Motor neuron (in vitro differentiated cells): ENCODE measurements around the gene OMP. TPM values are rescaled to one million over a fixed set of nuclear protein-coding genes. Genes with fewer than 3 reads are reported as not detected.
A peak's percentile ranks its signal among the peaks of the same experiment; 100 is the strongest.
"Not testable (repeated sequence)": the region's sequence is repeated elsewhere in the genome, so short reads cannot be mapped to it uniquely, and the experiment has no call there.

Source experiments
- ATAC-seq, 8 experiments: fragments of 200-7000 bp; cut with Tn5 transposase; replicated peaks in 6 of 8; 2 replicates each; pipeline ENCODE4 v1.8.0; 2021; ENCODE audit warnings: mild to moderate bottlenecking in 8 of 8, moderate library complexity in 8 of 8
- H3K27ac ChIP-seq, 2 donors: fragments of 250-450 bp; sonication (Bioruptor Pico); 2 replicates each; pipeline ENCODE4 v1.9.0; 2021; ENCODE audit warnings: antibody characterized with exemption in 2 of 2, mild to moderate bottlenecking in 2 of 2, moderate library complexity in 1 of 2
- H3K4me1 ChIP-seq, 2 donors: fragments of 250-450 bp; sonication (Bioruptor Pico); replicated peaks in 1 of 2; 2 replicates each; pipeline ENCODE4 v1.6.1; 2021; ENCODE audit warnings: antibody characterized with exemption in 2 of 2, mild to moderate bottlenecking in 2 of 2, moderate library complexity in 1 of 2
- H3K4me3 ChIP-seq, 5 donors: fragments of 250-450 bp; sonication (Bioruptor Pico); 2 replicates each; pipeline ENCODE4 v1.9.0; 2021; ENCODE audit warnings: antibody characterized with exemption in 5 of 5, mild to moderate bottlenecking in 5 of 5, moderate library complexity in 4 of 5
- whole genome bisulfite sequencing, 10 experiments: fragments of 450-650 bp; shearing (Covaris generic); methylation state at CpG; one replicate each; pipeline ENCODE4 v1.0.0; 2022; 5-methylcytosine and 5-hydroxymethylcytosine counted together
- in situ Hi-C, 9 experiments: fragments of 400-800 bp; cut with MboI; loops; one replicate each; pipeline ENCODE4 v1.15.0; 2021; ENCODE audit warnings: low sequenced_read_pairs in 9 of 9, low pct_unique_long_range_greater_than_20kb in 2 of 9; ENCODE audit not compliant: unreplicated experiment in 9 of 9
- total RNA-seq, 8 experiments: library from RNA; unstranded; fragments of 300-600 nt; gene quantifications; 2 replicates each; pipeline versions ENCODE4 v1.2.3 to v1.2.4, GENCODE V29; 2022

Gene OMP
- total RNA-seq, 8 experiments from 2014 or later, result 2.6 to 13.7 (median 11.0) TPM; not detected in 5

GRCh38 chr11:77093056-77093891 is 9.4 kb upstream of the OMP start:
- no peaks in the 10 kb centered on the region for H3K4me1 ChIP-seq
- in situ Hi-C loops, result no loop called here
- no peak for ATAC-seq
- no peak overlapping the region for H3K27ac ChIP-seq
- 30 to 100% (median 67%) methylated on average over 1 to 5 of the region's 33 CpGs; no CpG with 5 or more reads in 5 of the 10 experiments for WGBS, 10 experiments
- no peak overlapping the region for H3K4me3 ChIP-seq

DNA sequence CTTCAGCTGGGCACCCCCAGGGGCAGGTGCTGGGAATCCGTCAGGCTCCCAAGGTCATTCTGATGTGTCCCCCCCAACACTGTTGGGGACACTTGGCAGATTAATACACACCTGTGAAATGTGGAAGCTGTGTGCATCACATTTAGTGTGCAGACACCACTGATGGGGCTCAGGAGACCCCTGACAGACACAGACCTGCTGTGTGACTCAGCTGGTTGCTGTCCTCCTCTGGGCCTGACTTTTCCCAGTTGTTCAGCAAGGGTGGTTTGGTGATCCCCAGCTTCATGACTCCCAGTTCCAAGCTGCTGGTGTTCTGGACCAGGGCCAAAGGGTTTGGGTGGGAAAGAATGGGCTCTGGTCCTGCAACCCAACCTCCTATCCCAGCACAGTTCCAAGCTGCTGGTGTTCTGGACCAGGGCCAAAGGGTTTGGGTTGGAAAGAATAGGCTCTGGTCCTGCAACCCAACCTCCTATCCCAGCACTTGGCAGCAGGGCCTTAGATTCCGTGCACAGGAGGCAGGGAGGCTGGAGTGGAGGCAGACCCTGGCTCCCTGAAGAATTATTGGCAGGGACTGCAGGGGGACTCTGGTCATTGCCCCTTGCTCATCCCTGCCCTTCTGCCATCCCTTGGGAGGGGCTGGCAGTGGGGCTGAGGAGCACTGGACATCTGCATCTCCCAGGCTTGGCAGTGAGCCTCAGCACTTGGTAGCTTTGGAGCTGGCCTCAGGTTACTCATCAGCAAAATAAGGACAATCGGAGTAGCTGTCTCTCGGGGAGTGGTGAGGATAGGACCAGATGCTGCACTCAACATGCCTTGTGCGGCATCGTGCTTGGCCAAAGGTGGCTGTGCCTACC is 8.4 kb upstream of the OMP start:
- ATAC-seq, result no peak
- Histone ChIP-seq H3K4me1 (no peaks in the 10 kb centered on the region), H3K27ac (no peak overlapping the region), H3K4me3 (no peak overlapping the region)
- in situ Hi-C loops, result no loop called here
- 86 to 100% (median 93%) methylated on average over 1 to 4 of the region's 6 CpGs; no CpG with 5 or more reads in 7 of the 10 experiments for WGBS, 10 experiments

- ATAC-seq, result no peak
- in situ Hi-C loops, result no loop called here
- WGBS, 10 experiments, result 80 to 100% (median 95%) methylated on average over 1 to 4 of the region's 7 CpGs; no CpG with 5 or more reads in 6 of the 10 experiments
- no peak overlapping the region for H3K27ac ChIP-seq
- no peaks in the 10 kb centered on the region for H3K4me1 ChIP-seq
- H3K4me3 ChIP-seq, result no peak overlapping the region
These were observed 7.7 kb upstream of the OMP start for GRCh38 chr11:77094841-77095365.

DNA sequence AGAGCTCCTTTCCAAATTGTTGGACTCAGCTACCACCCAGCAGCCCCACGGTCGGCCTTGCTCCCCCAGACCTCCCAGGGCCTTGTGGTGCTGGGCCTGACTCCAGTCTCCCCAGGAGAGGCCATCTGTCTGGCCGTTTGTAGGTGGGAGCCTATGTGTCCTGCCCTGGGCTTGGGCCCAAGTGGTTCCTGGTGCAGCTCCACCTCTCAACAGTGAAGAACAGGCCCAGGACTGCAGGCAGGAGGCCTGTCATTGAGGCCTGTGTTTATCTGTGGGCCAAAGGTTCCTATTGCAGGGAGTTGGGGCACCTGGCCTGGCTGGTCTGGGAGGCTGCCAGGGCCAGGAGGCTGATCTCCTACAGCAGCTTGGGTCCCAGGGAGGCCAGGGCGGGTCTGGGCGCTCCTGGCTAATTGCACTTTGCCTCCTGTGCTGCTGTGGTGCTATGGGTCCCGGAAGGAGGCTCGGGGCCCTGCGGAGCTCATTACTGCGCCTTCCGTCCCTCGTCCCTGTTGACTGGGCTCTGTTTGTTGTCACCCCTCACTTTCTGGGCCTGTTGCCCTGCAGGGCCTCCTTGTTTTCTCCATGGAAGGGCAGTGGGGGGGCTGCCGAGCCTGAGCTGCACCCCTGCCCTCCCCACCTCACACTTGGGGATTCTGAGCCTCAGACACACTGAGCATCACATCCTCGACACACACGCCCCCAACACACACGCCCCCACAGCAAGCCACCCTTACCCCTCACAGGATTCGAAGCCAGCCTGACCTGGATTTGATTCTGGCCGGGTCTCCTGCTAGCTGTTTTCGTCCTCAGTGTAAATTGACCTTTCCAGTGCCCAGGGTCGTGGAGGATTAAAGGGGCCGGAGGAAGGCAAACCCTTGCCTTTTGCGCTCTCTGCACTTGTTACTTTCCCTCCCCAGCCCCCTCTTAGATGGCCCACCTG is 6.8 kb upstream of the OMP start:
- Histone ChIP-seq H3K27ac (no peak overlapping the region), H3K4me3 (no peak overlapping the region), H3K4me1 (no peaks in the 10 kb centered on the region)
- no peak for ATAC-seq
- 60 to 100% (median 79%) methylated on average over 2 to 8 of the region's 21 CpGs; no CpG with 5 or more reads in 3 of the 10 experiments for WGBS, 10 experiments
- in situ Hi-C loops, result no loop called here

- H3K27ac ChIP-seq, result no peak overlapping the region
- ATAC-seq, result peak in 2 of 8 experiments; percentile 19 to 56
- 100% methylated on average over 1 of the region's 8 CpGs; no CpG with 5 or more reads in 8 of the 10 experiments for WGBS, 10 experiments
- H3K4me3 ChIP-seq, result no peak overlapping the region
- in situ Hi-C loops, result no loop called here
- no peaks in the 10 kb centered on the region for H3K4me1 ChIP-seq
These were observed 6.0 kb upstream of the OMP start for GRCh38 chr11:77096591-77097019.

GRCh38 chr11:77097180-77097579 is 5.5 kb upstream of the OMP start:
- ATAC-seq, in situ Hi-C loops, H3K4me3 ChIP-seq, H3K4me1 ChIP-seq, H3K27ac ChIP-seq: not testable (repeated sequence)
- 0 to 100% (median 100%) methylated on average over 1 to 3 of the region's 4 CpGs; no CpG with 5 or more reads in 1 of the 10 experiments for WGBS, 10 experiments

DNA sequence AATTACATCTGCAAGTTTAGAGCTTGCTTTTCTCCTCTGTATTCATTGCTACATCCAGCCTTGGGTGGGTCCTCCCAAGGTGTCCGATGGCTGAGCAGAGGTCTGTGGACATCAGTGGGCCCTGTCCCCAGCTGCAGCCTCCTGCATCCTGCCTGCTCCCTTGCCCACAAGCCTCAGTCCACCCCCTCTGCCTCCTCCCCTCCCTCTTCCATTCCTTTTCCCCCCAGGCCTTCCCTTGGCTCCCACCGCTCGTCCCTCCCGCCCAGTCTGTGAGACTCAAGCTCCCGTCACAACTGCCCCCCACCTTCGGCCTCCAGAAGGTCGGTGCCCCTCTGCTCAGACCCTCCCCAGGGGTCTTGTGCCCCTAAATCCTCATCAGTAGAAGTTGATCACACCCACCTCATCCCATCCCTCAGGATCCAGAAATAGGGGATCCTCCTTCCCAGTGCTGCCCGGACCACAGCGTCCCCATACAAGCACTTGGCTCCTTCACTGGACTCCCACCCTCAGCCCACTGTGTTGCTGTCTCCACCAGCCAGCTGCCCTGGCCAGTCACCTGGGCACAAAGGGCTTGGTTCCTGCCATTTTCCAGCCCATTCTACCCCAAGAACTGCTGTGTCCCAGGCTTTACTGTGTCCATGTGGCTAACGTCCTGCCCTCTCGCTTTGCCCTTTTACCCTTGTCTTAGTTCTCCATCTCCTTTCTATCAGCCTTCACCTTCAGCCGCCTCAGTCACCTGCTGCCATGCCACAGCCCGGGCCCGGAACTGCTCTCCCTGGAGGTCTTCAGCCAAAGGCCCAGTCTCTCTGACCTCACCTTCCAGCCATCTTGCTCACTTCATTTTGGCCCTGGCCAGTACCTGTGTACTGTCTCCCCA is 2.2 kb upstream of the OMP start:
- WGBS, 10 experiments, result 80 to 100% (median 100%) methylated on average over 1 to 5 of the region's 14 CpGs; no CpG with 5 or more reads in 2 of the 10 experiments
- Histone ChIP-seq H3K4me3 (no peak overlapping the region), H3K4me1 (no peaks in the 10 kb centered on the region), H3K27ac (no peak overlapping the region)
- no peak for ATAC-seq
- in situ Hi-C loops, result loop anchor here in 1 of 9 experiments (10.0 kb wide), 1 partner anchor 46 kb away; no protein-coding TSS in a partner anchor

GRCh38 chr11:77101043-77101537 is 1.6 kb upstream of the OMP start:
- peak in 3 of 8 experiments; percentile 10 to 41 (median 16) for ATAC-seq
- in situ Hi-C loops, result loop anchor here in 1 of 9 experiments (10.0 kb wide), 1 partner anchor 46 kb away; no protein-coding TSS in a partner anchor
- H3K4me1 ChIP-seq, result no peaks in the 10 kb centered on the region
- H3K27ac ChIP-seq, result no peak overlapping the region
- H3K4me3 ChIP-seq, result no peak overlapping the region
- WGBS, 10 experiments, result 60 to 100% (median 88%) methylated on average over 1 to 5 of the region's 5 CpGs; no CpG with 5 or more reads in 3 of the 10 experiments

DNA sequence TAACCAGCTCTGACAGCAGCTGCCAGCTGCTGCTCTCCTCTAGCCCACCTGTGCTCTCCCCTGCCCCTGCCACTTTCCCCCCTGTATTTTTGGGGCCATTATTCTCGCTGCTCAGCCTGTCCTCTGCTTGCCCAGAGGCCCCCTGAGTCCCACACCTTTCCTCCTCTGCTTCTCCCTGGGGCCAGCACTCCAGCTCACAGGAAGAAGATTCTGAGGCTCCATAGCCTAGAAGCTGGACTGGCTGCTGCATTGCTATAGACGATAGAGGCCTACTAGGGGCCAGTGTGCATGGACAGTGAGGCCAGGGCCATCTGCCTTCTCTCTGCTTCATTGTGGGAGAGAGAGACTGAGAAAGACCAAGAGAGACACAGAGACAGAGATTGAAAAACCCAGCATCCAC is 679 bp downstream of the OMP start:
- in situ Hi-C loops, result loop anchor here in 1 of 9 experiments (10.0 kb wide), 1 partner anchor 49 kb away; no protein-coding TSS in a partner anchor

DNA sequence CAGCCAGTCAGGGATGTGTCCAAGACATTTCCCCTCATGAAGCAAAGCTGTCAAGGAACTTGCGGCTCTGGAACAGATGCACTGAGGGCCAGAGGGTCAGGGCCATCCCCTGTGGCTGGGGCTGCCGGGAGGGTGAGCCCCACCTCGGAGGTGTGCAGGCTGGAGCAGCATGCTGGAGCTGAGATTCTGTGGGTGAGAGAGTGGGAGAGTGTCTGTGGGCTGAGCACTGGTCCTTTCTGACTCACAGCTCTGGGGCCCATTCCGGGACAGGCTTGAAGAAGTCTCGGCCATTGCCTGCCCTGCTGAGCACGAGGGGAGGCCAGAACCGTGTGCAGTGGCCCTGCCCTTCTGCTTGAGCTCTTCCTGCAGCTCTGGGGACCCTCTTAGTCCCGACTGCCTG is 2.1 kb downstream of the OMP start:
- 82 to 100% (median 93%) methylated on average over 1 to 5 of the region's 8 CpGs; no CpG with 5 or more reads in 5 of the 10 experiments for WGBS, 10 experiments
- H3K27ac ChIP-seq, result no peak overlapping the region
- in situ Hi-C loops, result loop anchor here in 1 of 9 experiments (10.0 kb wide), 1 partner anchor 50 kb away; no protein-coding TSS in a partner anchor

More for the DNA sequence above, 679 bp downstream of the OMP start:
- Histone ChIP-seq H3K4me1 (no peaks in the 10 kb centered on the region), H3K27ac (no peak overlapping the region), H3K4me3 (no peak overlapping the region)
- WGBS, 10 experiments, result 89 to 100% methylated on average over 1 of the region's 2 CpGs; no CpG with 5 or more reads in 8 of the 10 experiments
- ATAC-seq, result no peak

DNA sequence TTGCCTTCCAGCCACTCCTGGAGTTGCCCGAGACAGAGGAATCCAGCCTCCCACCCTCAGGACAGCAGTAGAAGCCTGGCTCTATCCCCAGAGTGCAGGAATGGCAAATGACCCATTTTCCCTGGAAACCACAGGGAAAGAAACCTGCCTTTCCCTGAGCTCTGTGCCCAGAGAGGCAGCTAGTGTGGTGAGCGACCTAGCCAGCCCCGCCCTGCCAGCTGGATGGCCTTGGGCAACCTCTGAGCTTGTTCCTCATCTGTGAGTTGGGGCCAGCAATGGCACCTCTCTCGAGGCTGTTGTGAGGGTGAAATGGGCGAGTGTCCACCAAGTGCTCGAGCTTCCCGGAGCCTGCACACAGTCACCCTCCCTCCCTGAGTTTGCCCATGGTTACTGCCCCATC is 3.7 kb downstream of the OMP start:
- WGBS, 10 experiments, result 76 to 100% (median 95%) methylated on average over 1 to 4 of the region's 7 CpGs; no CpG with 5 or more reads in 7 of the 10 experiments
- Histone ChIP-seq H3K4me1 (peaks cover 0 to 2% of the 10 kb centered on the region in 2 donors), H3K27ac (no peak overlapping the region), H3K4me3 (no peak overlapping the region)
- in situ Hi-C loops, result loop anchor here in 1 of 9 experiments (10.0 kb wide), 1 partner anchor 52 kb away; no protein-coding TSS in a partner anchor
- ATAC-seq, result peak in 2 of 8 experiments; percentile 11 to 51

More for the DNA sequence above, 2.1 kb downstream of the OMP start:
- Histone ChIP-seq H3K4me1 (no peaks in the 10 kb centered on the region), H3K4me3 (no peak overlapping the region)
- no peak for ATAC-seq
